Ishikawa (cell line): Measurements from ENCODE around the gene CFAP77.

ENCODE experiments used
- CEBPB ChIP-seq: IDR thresholded peaks from 2 replicates; pipeline ENCODE4 v1.6.1; 2012
- CREB1 ChIP-seq: IDR thresholded peaks from 2 replicates; pipeline ENCODE4 v1.6.1; 2012; ENCODE audit warnings: low read depth
- EGR1 ChIP-seq: IDR thresholded peaks from 2 replicates; pipeline ENCODE4 v1.6.1; 2012
- EP300 ChIP-seq: IDR thresholded peaks from 2 replicates; pipeline ENCODE4 v1.6.1; 2012; ENCODE audit warnings: borderline replicate concordance
- FOXM1 ChIP-seq: IDR thresholded peaks from 2 replicates; pipeline ENCODE4 v1.6.1; 2012; ENCODE audit warnings: low read depth, borderline replicate concordance
- MAX ChIP-seq: IDR thresholded peaks from 2 replicates; pipeline ENCODE4 v1.6.1; 2012
- NFIC ChIP-seq: IDR thresholded peaks from 2 replicates; pipeline ENCODE4 v1.6.1; 2012
- RAD21 ChIP-seq: IDR thresholded peaks from 2 replicates; pipeline ENCODE4 v1.6.1; 2012; ENCODE audit warnings: low read depth
- REST ChIP-seq: IDR thresholded peaks from 2 replicates; pipeline ENCODE4 v1.6.1; 2012; ENCODE audit warnings: low read depth, mild to moderate bottlenecking
- TAF1 ChIP-seq: IDR thresholded peaks from 2 replicates; pipeline ENCODE4 v1.6.1; 2012; ENCODE audit warnings: low read depth, mild to moderate bottlenecking
- TEAD4 ChIP-seq: IDR thresholded peaks from 2 replicates; pipeline ENCODE4 v1.6.1; 2012
- USF1 ChIP-seq: IDR thresholded peaks from 2 replicates; pipeline ENCODE4 v1.6.1; 2012
- YY1 ChIP-seq: IDR thresholded peaks from 2 replicates; pipeline ENCODE4 v1.6.1; 2012; ENCODE audit warnings: low read depth
- ZBTB7A ChIP-seq: IDR thresholded peaks from 2 replicates; pipeline ENCODE4 v1.6.1; 2012; ENCODE audit warnings: low read depth

GRCh38 chr9:132590318-132591182 lies 180.5 kb downstream of the CFAP77 start:
- TF ChIP-seq TEAD4 (no peak), TAF1 (no peak), EP300 (no peak), USF1 (no peak), RAD21 (no peak), NFIC (no peak), CREB1 (no peak), YY1 (no peak), REST (no peak), MAX (no peak), ZBTB7A (no peak), EGR1 (no peak), FOXM1 (no peak), CEBPB (no peak)
